Skeletal muscle satellite cell (primary cell): Measurements from ENCODE around the gene PINLYP.

Experiments
- H3K27me3 ChIP-seq: 2 replicates; pipeline ENCODE4 v1.7.0; 2013; ENCODE audit warnings: low read length; ENCODE audit not compliant: control insufficient read depth, insufficient read depth
- H3K36me3 ChIP-seq: 2 replicates; pipeline ENCODE4 v1.7.0; 2013; ENCODE audit warnings: mild to moderate bottlenecking, control low read depth, low read length; ENCODE audit not compliant: insufficient read depth
- H3K4me1 ChIP-seq: 2 replicates; pipeline ENCODE4 v1.7.0; 2013; ENCODE audit warnings: low read length; ENCODE audit not compliant: control insufficient read depth, insufficient read depth
- H3K4me2 ChIP-seq: 2 replicates; pipeline ENCODE4 v1.7.0; 2013; ENCODE audit warnings: mild to moderate bottlenecking, low read length
- H3K4me3 ChIP-seq: 2 replicates; pipeline ENCODE4 v1.7.0; 2013; ENCODE audit warnings: low read length
- H3K9ac ChIP-seq: 2 replicates; pipeline ENCODE4 v1.7.0; 2013; ENCODE audit warnings: mild to moderate bottlenecking, low read depth, low read length, moderate library complexity
- H3K9me3 ChIP-seq: replicated peaks from 2 replicates; pipeline ENCODE4 v1.7.0; 2013; ENCODE audit warnings: mild to moderate bottlenecking, control low read depth, low read length

PINLYP gene

GRCh38 chr19:43626838-43627237 is 51.2 kb downstream of the PINLYP start:
- Histone ChIP-seq H3K4me1 (no peaks in the 10 kb centered on the region), H3K9ac (no peak overlapping the region), H3K4me2 (no peak overlapping the region), H3K27me3 (peaks cover 7% of the 10 kb centered on the region), H3K36me3 (no peaks in the 10 kb centered on the region), H3K9me3 (no peaks in the 10 kb centered on the region), H3K4me3 (no peak overlapping the region)

DNA sequence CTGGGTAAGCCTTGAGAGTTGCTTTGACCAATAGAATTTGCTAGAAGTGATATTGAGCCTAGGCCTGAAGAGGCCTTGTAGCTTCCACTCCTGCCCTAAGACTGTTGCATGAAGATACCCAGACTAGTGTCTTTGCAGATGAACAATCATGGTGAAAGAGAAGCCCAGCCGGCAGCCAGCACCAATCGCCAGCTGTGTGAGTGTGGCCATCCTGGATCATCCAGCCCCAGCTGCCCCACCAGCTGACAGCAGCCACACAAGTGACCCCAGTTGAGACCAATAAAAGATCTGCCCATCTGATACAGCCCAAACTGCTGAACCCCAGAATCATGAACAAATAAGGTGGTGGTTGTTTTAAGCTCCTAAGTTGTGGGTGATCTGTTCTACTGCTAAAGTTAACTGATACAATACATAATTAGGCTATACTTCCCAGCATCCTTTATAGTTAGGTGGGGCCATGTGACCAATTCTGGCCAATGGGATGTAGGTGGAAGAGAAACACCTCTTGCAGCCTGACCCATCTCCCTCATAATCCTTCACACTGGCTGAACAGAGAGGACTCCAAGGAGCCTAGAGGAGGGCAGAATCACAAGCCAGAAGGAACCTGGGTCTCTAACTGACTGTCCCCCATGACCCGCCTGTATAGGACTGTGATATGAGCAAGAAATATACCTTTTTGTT is 53.2 kb downstream of the PINLYP start:
- H3K9me3 ChIP-seq = no peaks in the 10 kb centered on the region
- H3K4me2 ChIP-seq = no peak overlapping the region
- H3K9ac ChIP-seq = no peak overlapping the region
- H3K36me3 ChIP-seq = no peaks in the 10 kb centered on the region
- H3K4me1 ChIP-seq = no peaks in the 10 kb centered on the region
- peaks cover 13% of the 10 kb centered on the region for H3K27me3 ChIP-seq
- no peak overlapping the region for H3K4me3 ChIP-seq

DNA sequence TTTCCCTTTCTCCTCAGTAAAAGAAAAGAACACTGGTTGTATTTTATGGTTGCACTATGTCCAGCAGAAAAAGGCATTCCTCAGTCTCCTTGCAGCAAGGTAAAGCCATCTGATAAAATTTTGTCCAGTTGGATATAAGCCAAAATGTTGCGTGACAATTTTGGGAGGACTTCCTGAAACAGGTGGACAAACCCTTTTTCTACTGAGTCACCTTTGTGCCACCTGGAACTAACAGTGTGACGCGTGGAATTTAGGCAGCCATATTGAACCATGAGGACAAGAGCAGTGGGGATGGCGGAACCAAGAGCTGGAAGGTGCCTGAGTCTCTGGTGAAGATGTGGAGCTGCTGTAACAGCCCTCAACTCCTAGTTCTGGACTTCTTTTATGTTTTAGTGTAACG is 55.9 kb downstream of the PINLYP start:
- H3K9me3 ChIP-seq = no peaks in the 10 kb centered on the region
- H3K9ac ChIP-seq = no peak overlapping the region
- H3K4me1 ChIP-seq = peaks cover 15% of the 10 kb centered on the region
- H3K27me3 ChIP-seq = peaks cover 23% of the 10 kb centered on the region
- H3K36me3 ChIP-seq = no peaks in the 10 kb centered on the region
- H3K4me2 ChIP-seq = no peak overlapping the region
- H3K4me3 ChIP-seq = no peak overlapping the region
